Coronary artery (tissue), 2 donors: ENCODE data around the gene JDP2.
"Not testable (repeated sequence)": the region's sequence is repeated elsewhere in the genome, so short reads cannot be mapped to it uniquely, and the experiment has no call there.

ENCODE experiments used
- DNase-seq: peaks from one replicate; pipeline ENCODE4 v3.0.0-alpha.2; 2017; ENCODE audit warnings: low spot score
- H3K27ac ChIP-seq, 2 donors: fragments of 200-600 bp; sonication (generic); one replicate each; pipeline ENCODE4 v1.5.1; 2016 to 2019
- H3K4me3 ChIP-seq: fragments of 200-600 bp; sonication (generic); 2 replicates; pipeline ENCODE4 v1.5.1; 2016; ENCODE audit warnings: mild to moderate bottlenecking, moderate library complexity
- TF ChIP-seq, protein P1 (sequence below): fragments of 200-600 bp; sonication (generic); IDR thresholded peaks from one replicate; pipeline ENCODE4 v1.5.1; 2019; ENCODE audit warnings: antibody characterized with exemption

The JDP2 gene, protein sequence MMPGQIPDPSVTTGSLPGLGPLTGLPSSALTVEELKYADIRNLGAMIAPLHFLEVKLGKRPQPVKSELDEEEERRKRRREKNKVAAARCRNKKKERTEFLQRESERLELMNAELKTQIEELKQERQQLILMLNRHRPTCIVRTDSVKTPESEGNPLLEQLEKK

GRCh38 chr14:75427482-75428229, at the start of gene JDP2:
TSS of gene JDP2 (plus strand) at chr14:75428022. CDS start at chr14:75437921, 9,899 bp downstream.
- H3K4me3 ChIP-seq = peak within 1 kb of the TSS; percentile 89
- peak within 1 kb of the TSS; percentile 83 to 94 for H3K27ac ChIP-seq
- peak; percentile 90 for DNase-seq
- TF ChIP-seq, protein P1, sequence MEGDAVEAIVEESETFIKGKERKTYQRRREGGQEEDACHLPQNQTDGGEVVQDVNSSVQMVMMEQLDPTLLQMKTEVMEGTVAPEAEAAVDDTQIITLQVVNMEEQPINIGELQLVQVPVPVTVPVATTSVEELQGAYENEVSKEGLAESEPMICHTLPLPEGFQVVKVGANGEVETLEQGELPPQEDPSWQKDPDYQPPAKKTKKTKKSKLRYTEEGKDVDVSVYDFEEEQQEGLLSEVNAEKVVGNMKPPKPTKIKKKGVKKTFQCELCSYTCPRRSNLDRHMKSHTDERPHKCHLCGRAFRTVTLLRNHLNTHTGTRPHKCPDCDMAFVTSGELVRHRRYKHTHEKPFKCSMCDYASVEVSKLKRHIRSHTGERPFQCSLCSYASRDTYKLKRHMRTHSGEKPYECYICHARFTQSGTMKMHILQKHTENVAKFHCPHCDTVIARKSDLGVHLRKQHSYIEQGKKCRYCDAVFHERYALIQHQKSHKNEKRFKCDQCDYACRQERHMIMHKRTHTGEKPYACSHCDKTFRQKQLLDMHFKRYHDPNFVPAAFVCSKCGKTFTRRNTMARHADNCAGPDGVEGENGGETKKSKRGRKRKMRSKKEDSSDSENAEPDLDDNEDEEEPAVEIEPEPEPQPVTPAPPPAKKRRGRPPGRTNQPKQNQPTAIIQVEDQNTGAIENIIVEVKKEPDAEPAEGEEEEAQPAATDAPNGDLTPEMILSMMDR = peak; percentile 26

DNA sequence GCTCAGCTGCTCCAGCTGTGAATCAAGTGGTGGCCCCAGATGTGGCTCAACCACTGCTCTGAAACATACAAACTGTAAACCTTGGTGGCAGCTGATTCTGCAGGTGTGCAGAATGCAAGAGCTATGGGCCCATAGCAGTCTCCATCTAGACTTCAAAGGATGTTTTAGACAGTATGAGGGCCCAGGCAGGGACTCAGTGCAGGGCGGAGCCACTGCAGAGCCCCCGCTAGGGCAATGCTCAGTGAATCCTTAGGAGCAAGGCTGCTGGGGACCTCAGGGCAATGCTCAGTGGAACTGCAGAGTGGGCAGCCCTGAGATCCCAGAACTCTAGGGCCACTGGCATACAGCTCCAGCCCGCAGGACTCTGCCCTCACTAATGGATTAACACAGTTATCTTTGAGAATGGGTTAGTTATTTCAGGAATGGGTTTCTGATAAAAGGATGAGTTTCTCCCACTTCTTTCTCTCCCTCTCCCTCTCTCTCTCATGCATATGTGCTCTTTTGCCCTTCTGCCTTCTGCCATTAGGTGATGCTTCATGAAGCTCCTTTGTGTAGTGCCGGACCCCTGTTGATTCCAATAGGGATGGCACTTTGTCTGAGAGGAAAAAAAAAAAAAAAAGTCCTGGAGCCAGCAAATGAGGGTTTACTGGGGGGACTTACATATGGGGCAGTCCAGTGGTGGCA, 48.4 kb upstream of the JDP2 start:
- Histone ChIP-seq H3K4me3 (no peak overlapping the region), H3K27ac (no peak overlapping the region)
- TF ChIP-seq, protein P1 = no peak
- no peak for DNase-seq

DNA sequence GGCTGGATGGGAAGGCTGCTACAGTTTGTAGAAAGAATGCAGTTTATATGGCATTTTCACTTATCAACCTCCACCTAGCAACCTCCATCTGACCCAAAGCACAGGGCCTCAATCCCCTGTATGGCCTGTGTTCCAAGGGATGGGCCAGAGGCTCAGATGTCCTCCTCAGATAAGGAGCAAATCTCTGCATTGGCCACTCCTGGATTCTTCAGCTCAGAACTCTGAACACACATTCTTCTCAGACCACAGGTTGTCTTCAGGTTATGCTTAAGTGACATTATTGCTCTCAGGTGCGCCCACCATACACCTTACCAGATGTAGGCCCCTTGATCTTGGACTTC, 47.9 kb upstream of the JDP2 start:
- Histone ChIP-seq H3K4me3 (no peak overlapping the region), H3K27ac (no peak overlapping the region)
- TF ChIP-seq, protein P1 = no peak
- DNase-seq = no peak

GRCh38 chr14:75380656-75381055, 47.2 kb upstream of the JDP2 start:
- TF ChIP-seq, protein P1 = no peak
- no peak for DNase-seq
- H3K4me3 ChIP-seq = no peak overlapping the region
- H3K27ac ChIP-seq = peak overlapping the region in 1 of 2 donors; percentile 2

DNA sequence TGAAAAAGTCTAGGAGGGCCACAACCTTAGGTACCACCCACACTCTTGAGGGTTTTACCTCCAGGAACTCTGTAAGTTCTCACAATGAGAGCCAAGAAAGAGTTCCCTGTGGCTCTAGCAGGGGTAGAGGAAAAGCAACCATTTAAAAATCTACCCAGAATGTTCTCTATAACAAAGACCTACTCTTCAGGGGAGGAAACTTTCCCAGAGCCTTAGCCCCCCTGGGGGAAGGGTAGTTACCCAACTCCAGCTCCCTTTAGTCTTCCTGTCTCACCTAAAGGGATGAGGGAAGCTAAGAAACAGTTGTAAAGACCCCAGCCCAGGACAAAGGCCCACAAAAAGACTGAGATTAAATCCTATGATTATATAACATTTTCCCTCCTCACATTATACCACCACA, 46.2 kb upstream of the JDP2 start:
- DNase-seq = no peak
- TF ChIP-seq, protein P1 = no peak
- H3K27ac ChIP-seq = no peak overlapping the region

GRCh38 chr14:75383219-75383618, 44.6 kb upstream of the JDP2 start:
- not testable (repeated sequence) for H3K27ac ChIP-seq, H3K4me3 ChIP-seq, DNase-seq

More for the DNA sequence above, 46.2 kb upstream of the JDP2 start:
- no peak overlapping the region for H3K4me3 ChIP-seq

- DNase-seq = no peak
Observed at GRCh38 chr14:75383721-75384120, 44.1 kb upstream of the JDP2 start.

More at GRCh38 chr14:75383721-75384120, 44.1 kb upstream of the JDP2 start:
- Histone ChIP-seq H3K4me3 (no peak overlapping the region), H3K27ac (no peak overlapping the region)
- TF ChIP-seq, protein P1 = no peak
